ENCODE results near the gene COL6A2. TPM values are rescaled to one million over a fixed set of nuclear protein-coding genes. Genes with fewer than 3 reads are reported as not detected.

The COL6A2 gene
- total and polyA plus RNA-seq, 2 of the 13 experiments (the other 11 are each of a cell fraction or from before 2014, with no cell fraction given): 0.07 to 0.41 TPM

GRCh38 chr21:46155514-46156377 lies 57.8 kb downstream of the COL6A2 start, which contains the start of gene FTCD (continued):
- TF ChIP-seq CEBPZ (IDR thresholded peaks at IDR 0.05; ENCODE audit: low read length) (no peak), ZNF790 (CRISPR knock-in tag; IDR thresholded peaks at IDR 0.05; ENCODE audit: borderline replicate concordance) (no peak), RAD51 (IDR thresholded peaks at IDR 0.05; ENCODE audit: borderline replicate concordance) (no peak), ZNF350 (CRISPR knock-in tag; IDR thresholded peaks at IDR 0.05; ENCODE audit: borderline replicate concordance, low read depth) (peak; percentile 96), MATR3 (CRISPR knock-in tag; IDR thresholded peaks at IDR 0.05) (no peak), ZNF20 (CRISPR knock-in tag; IDR thresholded peaks at IDR 0.05) (no peak; the same call in 1 of the 2 replicates), TBX2 (CRISPR knock-in tag; IDR thresholded peaks at IDR 0.05; ENCODE audit: borderline replicate concordance) (peak; percentile 85), ZNF18 (CRISPR knock-in tag; IDR thresholded peaks at IDR 0.05; ENCODE audit: insufficient replicate concordance) (peak; percentile 87)
- TF ChIP-seq, protein P1, sequence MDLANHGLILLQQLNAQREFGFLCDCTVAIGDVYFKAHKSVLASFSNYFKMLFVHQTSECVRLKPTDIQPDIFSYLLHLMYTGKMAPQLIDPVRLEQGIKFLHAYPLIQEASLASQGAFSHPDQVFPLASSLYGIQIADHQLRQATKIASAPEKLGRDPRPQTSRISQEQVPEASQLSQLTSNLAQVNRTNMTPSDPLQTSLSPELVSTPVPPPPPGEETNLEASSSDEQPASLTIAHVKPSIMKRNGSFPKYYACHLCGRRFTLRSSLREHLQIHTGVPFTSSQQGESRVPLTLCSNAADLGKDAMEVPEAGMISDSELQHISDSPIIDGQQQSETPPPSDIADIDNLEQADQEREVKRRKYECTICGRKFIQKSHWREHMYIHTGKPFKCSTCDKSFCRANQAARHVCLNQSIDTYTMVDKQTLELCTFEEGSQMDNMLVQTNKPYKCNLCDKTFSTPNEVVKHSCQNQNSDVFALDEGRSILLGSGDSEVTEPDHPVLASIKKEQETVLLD (CRISPR knock-in tag; IDR thresholded peaks at IDR 0.05; ENCODE audit: low read depth): peak; percentile 33; the same call in 1 of the 2 replicates
- TF ChIP-seq, protein P2, sequence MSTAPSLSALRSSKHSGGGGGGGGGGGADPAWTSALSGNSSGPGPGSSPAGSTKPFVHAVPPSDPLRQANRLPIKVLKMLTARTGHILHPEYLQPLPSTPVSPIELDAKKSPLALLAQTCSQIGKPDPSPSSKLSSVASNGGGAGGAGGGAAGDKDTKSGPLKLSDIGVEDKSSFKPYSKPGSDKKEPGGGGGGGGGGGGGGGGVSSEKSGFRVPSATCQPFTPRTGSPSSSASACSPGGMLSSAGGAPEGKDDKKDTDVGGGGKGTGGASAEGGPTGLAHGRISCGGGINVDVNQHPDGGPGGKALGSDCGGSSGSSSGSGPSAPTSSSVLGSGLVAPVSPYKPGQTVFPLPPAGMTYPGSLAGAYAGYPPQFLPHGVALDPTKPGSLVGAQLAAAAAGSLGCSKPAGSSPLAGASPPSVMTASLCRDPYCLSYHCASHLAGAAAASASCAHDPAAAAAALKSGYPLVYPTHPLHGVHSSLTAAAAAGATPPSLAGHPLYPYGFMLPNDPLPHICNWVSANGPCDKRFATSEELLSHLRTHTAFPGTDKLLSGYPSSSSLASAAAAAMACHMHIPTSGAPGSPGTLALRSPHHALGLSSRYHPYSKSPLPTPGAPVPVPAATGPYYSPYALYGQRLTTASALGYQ (CRISPR knock-in tag; IDR thresholded peaks at IDR 0.05): no peak
- TF ChIP-seq, protein P3, sequence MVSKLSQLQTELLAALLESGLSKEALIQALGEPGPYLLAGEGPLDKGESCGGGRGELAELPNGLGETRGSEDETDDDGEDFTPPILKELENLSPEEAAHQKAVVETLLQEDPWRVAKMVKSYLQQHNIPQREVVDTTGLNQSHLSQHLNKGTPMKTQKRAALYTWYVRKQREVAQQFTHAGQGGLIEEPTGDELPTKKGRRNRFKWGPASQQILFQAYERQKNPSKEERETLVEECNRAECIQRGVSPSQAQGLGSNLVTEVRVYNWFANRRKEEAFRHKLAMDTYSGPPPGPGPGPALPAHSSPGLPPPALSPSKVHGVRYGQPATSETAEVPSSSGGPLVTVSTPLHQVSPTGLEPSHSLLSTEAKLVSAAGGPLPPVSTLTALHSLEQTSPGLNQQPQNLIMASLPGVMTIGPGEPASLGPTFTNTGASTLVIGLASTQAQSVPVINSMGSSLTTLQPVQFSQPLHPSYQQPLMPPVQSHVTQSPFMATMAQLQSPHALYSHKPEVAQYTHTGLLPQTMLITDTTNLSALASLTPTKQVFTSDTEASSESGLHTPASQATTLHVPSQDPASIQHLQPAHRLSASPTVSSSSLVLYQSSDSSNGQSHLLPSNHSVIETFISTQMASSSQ (IDR thresholded peaks at IDR 0.05; ENCODE audit: low read depth): peak; percentile 88
- TF ChIP-seq, protein P3 (CRISPR knock-in tag; IDR thresholded peaks at IDR 0.05; ENCODE audit: borderline replicate concordance): peak; percentile 96
